GM12878 (cell line): Measurements from ENCODE around the gene GPR155. TPM values are rescaled to one million over a fixed set of nuclear protein-coding genes. Genes with fewer than 3 reads are reported as not detected.

Source experiments
- ATAC-seq: fragments of 200-7000 bp; cut with Tn5 transposase; 3 replicates; pipeline ENCODE4 v1.9.1; 2020; ENCODE audit warnings: mild to moderate bottlenecking, moderate library complexity
- BruUV-seq: library from RNA; stranded (reverse); fragments of 400-500 nt; replicated peaks from 2 replicates; lab custom pipeline; 2021; lab: Mats Ljungman, UMichigan
- CTCF ChIA-PET: fragments of 300-600 bp; sonication (Branson Sonifier 250); formaldehyde crosslinking; extraction: SDS; loops from one replicate; lab custom pipeline; 2021; ENCODE audit warnings: inconsistent platforms; lab: Yijun Ruan, JAX
- POLR2A ChIA-PET: fragments of 350-600 bp; formaldehyde crosslinking; extraction: SDS; loops from one replicate; lab custom pipeline; 2021; ENCODE audit warnings: inconsistent platforms; lab: Charles Lee
- RAD21 ChIA-PET: fragments of 300-600 bp; sonication (Branson Sonifier 250); formaldehyde crosslinking; loops from one replicate; lab custom pipeline; 2023; ENCODE audit warnings: antibody characterized with exemption; ENCODE audit not compliant: unreplicated experiment; lab: Charles Lee
- SMC1A ChIA-PET: fragments of 300-600 bp; sonication (Branson Sonifier 250); formaldehyde crosslinking; loops from one replicate; lab custom pipeline; 2023; ENCODE audit not compliant: unreplicated experiment, uncharacterized antibody; lab: Charles Lee
- DNase-seq: peaks from one replicate; pipeline ENCODE4 v3.0.0-alpha.2; 2011; ENCODE audit warnings: low read depth, low spot score
- FAIRE-seq: peaks from 3 replicates; lab custom pipeline; 2011; peaks lifted over from hg19 to GRCh38; lab: Jason Lieb, UNC
- H2AFZ ChIP-seq: 2 replicates; pipeline ENCODE4 v1.6.0; 2011; ENCODE audit warnings: low read depth, low read length, control low read depth; ENCODE audit not compliant: control insufficient read depth
- H3K27ac ChIP-seq: 2 replicates; pipeline ENCODE4 v1.5.1; 2011; ENCODE audit warnings: control low read depth; ENCODE audit not compliant: control insufficient read depth, insufficient read depth
- H3K27me3 ChIP-seq, 2 experiments: replicated peaks in 1 of 2; 2 replicates each; pipeline versions ENCODE4 v1.6.0 to v1.6.1; 2011; ENCODE audit warnings: low read length in 1 of 2; ENCODE audit not compliant: control insufficient read depth in 2 of 2, insufficient read depth in 2 of 2
- H3K36me3 ChIP-seq, 2 experiments: 2 replicates each; pipeline ENCODE4 v1.5.1; 2011; ENCODE audit warnings: low read length in 1 of 2; ENCODE audit not compliant: control insufficient read depth in 2 of 2, insufficient read depth in 2 of 2
- H3K4me1 ChIP-seq: 2 replicates; pipeline ENCODE4 v1.6.1; 2011; ENCODE audit warnings: mild to moderate bottlenecking, low read length, moderate library complexity, mixed read lengths; ENCODE audit not compliant: control insufficient read depth, insufficient read depth
- H3K4me2 ChIP-seq: 2 replicates; pipeline ENCODE4 v1.6.0; 2011; ENCODE audit warnings: control low read depth; ENCODE audit not compliant: control insufficient read depth, insufficient read depth
- H3K4me3 ChIP-seq: fragments of 200-600 bp; sonication (generic); 2 replicates; pipeline ENCODE4 v1.5.1; 2016
- H3K79me2 ChIP-seq: 2 replicates; pipeline ENCODE4 v1.6.0; 2011; ENCODE audit warnings: low read length; ENCODE audit not compliant: control insufficient read depth, insufficient read depth
- H3K9ac ChIP-seq: 2 replicates; pipeline ENCODE4 v1.8.0; 2011; ENCODE audit warnings: low read length, control low read depth, mixed read lengths; ENCODE audit not compliant: control insufficient read depth, insufficient read depth
- H3K9me3 ChIP-seq: replicated peaks from 3 replicates; pipeline ENCODE4 v1.5.1; 2011; ENCODE audit warnings: mild to moderate bottlenecking, low read length; ENCODE audit not compliant: control insufficient read depth, insufficient read depth
- H4K20me1 ChIP-seq: 2 replicates; pipeline ENCODE4 v1.6.0; 2011; ENCODE audit not compliant: control insufficient read depth, insufficient read depth
- EGR1 ChIP-seq, 2 experiments: IDR thresholded peaks; 1 replicate in 1 of 2; 2 replicates in 1 of 2; pipeline ENCODE4 v1.6.1; 2011 to 2012; ENCODE audit warnings: low read depth in 2 of 2, low read length in 2 of 2, borderline replicate concordance in 1 of 2, mild to moderate bottlenecking in 1 of 2, moderate library complexity in 1 of 2
- ELK1 ChIP-seq: IDR thresholded peaks from 2 replicates; pipeline ENCODE4 v1.6.1; 2012; ENCODE audit warnings: low read depth, low read length, improper control_type of control experiment
- MEF2A ChIP-seq: IDR thresholded peaks from 2 replicates; pipeline ENCODE4 v1.6.1; 2011; ENCODE audit warnings: low read depth, mild to moderate bottlenecking, low read length, moderate library complexity; ENCODE audit not compliant: insufficient read depth
- RFX5 ChIP-seq: IDR thresholded peaks from 2 replicates; pipeline ENCODE4 v1.6.1; 2011; ENCODE audit warnings: low read depth, low read length, improper control_type of control experiment
- SIN3A ChIP-seq: IDR thresholded peaks from 2 replicates; pipeline ENCODE4 v1.6.1; 2012; ENCODE audit warnings: low read depth, low read length, improper control_type of control experiment
- SRF ChIP-seq, 2 experiments: IDR thresholded peaks; 2 replicates each; pipeline ENCODE4 v1.6.1; 2011; ENCODE audit warnings: low read depth in 2 of 2, low read length in 2 of 2, mild to moderate bottlenecking in 1 of 2, moderate library complexity in 1 of 2
- SUZ12 ChIP-seq: fragments of 200-600 bp; sonication (generic); IDR thresholded peaks from one replicate; pipeline ENCODE4 v1.6.1; 2018; ENCODE audit warnings: antibody characterized with exemption, mild to moderate bottlenecking; ENCODE audit not compliant: unreplicated experiment
- ZBTB11 ChIP-seq: fragments of 450-650 bp; formaldehyde crosslinking; IDR thresholded peaks from 2 replicates; pipeline ENCODE4 v1.5.0; 2022; ENCODE audit warnings: mild to moderate bottlenecking, missing genetic modification characterization
- ZNF24 ChIP-seq: fragments of 450-650 bp; IDR thresholded peaks from 2 replicates; pipeline ENCODE4 v1.6.1; 2017; ENCODE audit warnings: antibody characterized with exemption, mild to moderate bottlenecking
- WGBS: methylation state at CpG from one replicate; pipeline ENCODE4 v1.1.6; 2016; ENCODE audit warnings: low lambda C conversion rate; ENCODE audit not compliant: insufficient replicate concordance, insufficient coverage; ENCODE audit errors: missing lambda C conversion rate; 5-methylcytosine and 5-hydroxymethylcytosine counted together
- in situ Hi-C: fragments of 300-500 bp; cut with MboI; formaldehyde crosslinking; loops from 9 replicates; pipeline ENCODE4 v1.14.3; 2018; ENCODE audit warnings: mixed read lengths
- intact Hi-C: fragments of 100-400 bp; cut with micrococcal nuclease; formaldehyde crosslinking; loops from one replicate; pipeline ENCODE4 v1.14.2; 2022; ENCODE audit not compliant: unreplicated experiment
- polyA plus RNA-seq, 11 experiments: library from polyadenylated mRNA; depleted of rRNA in 4 of 11; unstranded in 6 of 11; stranded (reverse) in 5 of 11; fragments of >200 nt; fragmentation: Nextera tagmentation in 4 of 11; fragmentation: Illumina TruSeq in 1 of 11; extraction: Ambion mirVana in 4 of 11; extraction: Trizol in 1 of 11; gene quantifications; 1 replicate in 1 of 11; 2 replicates in 10 of 11; pipeline versions ENCODE4 v1.2.1 to v1.2.3, GENCODE V29; 2011 to 2016; ENCODE audit warnings: inconsistent platforms in 2 of 11, missing spikeins in 2 of 11, low read depth in 1 of 11
- total RNA-seq, 4 experiments: library from RNA; depleted of rRNA in 3 of 4; stranded (reverse); fragments of >200 nt in 3 of 4; fragmentation: Illumina TruSeq in 1 of 4; extraction: Trizol in 1 of 4; gene quantifications; 2 replicates each; pipeline versions ENCODE4 v1.2.1 to v1.2.3, GENCODE V29; 2013 to 2021
- TF ChIP-seq, protein P1 (sequence below): fragments of 450-650 bp; IDR thresholded peaks from 2 replicates; pipeline ENCODE4 v1.6.1; 2017; ENCODE audit warnings: mild to moderate bottlenecking
- TF ChIP-seq, protein P2 (sequence below): fragments of 150-350 bp; IDR thresholded peaks from 2 replicates; pipeline ENCODE4 v1.6.1; 2014; ENCODE audit warnings: mild to moderate bottlenecking, low read depth, low read length

The GPR155 gene
- total and polyA plus RNA-seq, 10 of the 15 experiments (the other 5 are each of a cell fraction or from before 2014, with no cell fraction given) = 0.53 to 3.0 (median 1.5) TPM

- FAIRE-seq (no peak), ATAC-seq (no peak), DNase-seq (no peak)
- Histone ChIP-seq H3K79me2 (no peaks in the 10 kb centered on the region), H3K9ac (no peak overlapping the region), H3K36me3 (no peaks in the 10 kb centered on the region), H2AFZ (no peak overlapping the region), H3K27ac (no peak overlapping the region), H3K9me3 (no peaks in the 10 kb centered on the region), H4K20me1 (no peaks in the 10 kb centered on the region), H3K4me1 (no peaks in the 10 kb centered on the region; the same call in none of the 2 replicates), H3K4me3 (no peak overlapping the region), H3K4me2 (no peak overlapping the region), H3K27me3 (no peaks in the 10 kb centered on the region)
- intact Hi-C loops (no loop called here), in situ Hi-C loops (no loop called here)
- WGBS = 88% methylated on average over 6 of the region's 6 CpGs
- TF ChIP-seq ZNF24 = no peak
- no peak for TF ChIP-seq ZBTB11 (CRISPR knock-in tag)
- TF ChIP-seq, protein P1, sequence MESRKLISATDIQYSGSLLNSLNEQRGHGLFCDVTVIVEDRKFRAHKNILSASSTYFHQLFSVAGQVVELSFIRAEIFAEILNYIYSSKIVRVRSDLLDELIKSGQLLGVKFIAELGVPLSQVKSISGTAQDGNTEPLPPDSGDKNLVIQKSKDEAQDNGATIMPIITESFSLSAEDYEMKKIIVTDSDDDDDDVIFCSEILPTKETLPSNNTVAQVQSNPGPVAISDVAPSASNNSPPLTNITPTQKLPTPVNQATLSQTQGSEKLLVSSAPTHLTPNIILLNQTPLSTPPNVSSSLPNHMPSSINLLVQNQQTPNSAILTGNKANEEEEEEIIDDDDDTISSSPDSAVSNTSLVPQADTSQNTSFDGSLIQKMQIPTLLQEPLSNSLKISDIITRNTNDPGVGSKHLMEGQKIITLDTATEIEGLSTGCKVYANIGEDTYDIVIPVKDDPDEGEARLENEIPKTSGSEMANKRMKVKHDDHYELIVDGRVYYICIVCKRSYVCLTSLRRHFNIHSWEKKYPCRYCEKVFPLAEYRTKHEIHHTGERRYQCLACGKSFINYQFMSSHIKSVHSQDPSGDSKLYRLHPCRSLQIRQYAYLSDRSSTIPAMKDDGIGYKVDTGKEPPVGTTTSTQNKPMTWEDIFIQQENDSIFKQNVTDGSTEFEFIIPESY = no peak
- no peak for TF ChIP-seq ELK1
- no peak for TF ChIP-seq SRF (IDR thresholded peaks at IDR 0.05; ENCODE audit: low read depth in 2 of 2, low read length in 2 of 2)
- no peak for TF ChIP-seq SUZ12
- TF ChIP-seq MEF2A = no peak
- no peak for TF ChIP-seq RFX5
- no peak for TF ChIP-seq EGR1 (IDR thresholded peaks at IDR 0.05; ENCODE audit: borderline replicate concordance in 1 of 2, low read depth in 2 of 2, low read length in 2 of 2)
- TF ChIP-seq, protein P2, sequence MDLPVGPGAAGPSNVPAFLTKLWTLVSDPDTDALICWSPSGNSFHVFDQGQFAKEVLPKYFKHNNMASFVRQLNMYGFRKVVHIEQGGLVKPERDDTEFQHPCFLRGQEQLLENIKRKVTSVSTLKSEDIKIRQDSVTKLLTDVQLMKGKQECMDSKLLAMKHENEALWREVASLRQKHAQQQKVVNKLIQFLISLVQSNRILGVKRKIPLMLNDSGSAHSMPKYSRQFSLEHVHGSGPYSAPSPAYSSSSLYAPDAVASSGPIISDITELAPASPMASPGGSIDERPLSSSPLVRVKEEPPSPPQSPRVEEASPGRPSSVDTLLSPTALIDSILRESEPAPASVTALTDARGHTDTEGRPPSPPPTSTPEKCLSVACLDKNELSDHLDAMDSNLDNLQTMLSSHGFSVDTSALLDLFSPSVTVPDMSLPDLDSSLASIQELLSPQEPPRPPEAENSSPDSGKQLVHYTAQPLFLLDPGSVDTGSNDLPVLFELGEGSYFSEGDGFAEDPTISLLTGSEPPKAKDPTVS = no peak
- no peak for TF ChIP-seq SIN3A
- POLR2A ChIA-PET = no interaction called here
- no TSS peak for BruUV-seq
- SMC1A ChIA-PET = interaction anchor here (2.2 kb wide), 1 partner anchor 9 kb away, joined by 10 read pairs; no protein-coding TSS in a partner anchor
- CTCF ChIA-PET = interaction anchor here (1.5 kb wide), 1 partner anchor 9 kb away, joined by 6 read pairs; no protein-coding TSS in a partner anchor
- RAD21 ChIA-PET = no interaction called here
Observed at GRCh38 chr2:174482854-174483253, 4.0 kb downstream of the GPR155 start.
